Lung (tissue), 12 donors: ENCODE measurements around the gene ZSWIM3. TPM values are rescaled to one million over a fixed set of nuclear protein-coding genes. Genes with fewer than 3 reads are reported as not detected.

Experiments
- ATAC-seq: fragments of 200-7000 bp; cut with Tn5 transposase; one replicate; pipeline ENCODE4 v1.9.1; 2020; ENCODE audit warnings: moderate number of reproducible peaks; ENCODE audit not compliant: insufficient read depth, low FRiP score
- DNase-seq, 3 donors: peaks; one replicate each; pipeline ENCODE4 v3.0.0-alpha.2; 2013 to 2017
- H3K27ac ChIP-seq, 2 donors: one replicate each; pipeline ENCODE4 v1.5.1; 2013; ENCODE audit warnings: mild to moderate bottlenecking in 2 of 2, moderate library complexity in 2 of 2, control low read depth in 1 of 2, inconsistent platforms in 1 of 2, low read depth in 1 of 2, low read length in 1 of 2
- H3K27me3 ChIP-seq, 3 donors: one replicate each; pipeline ENCODE4 v1.5.1; 2013; ENCODE audit warnings: low read length in 2 of 3; ENCODE audit not compliant: control insufficient read depth in 3 of 3, insufficient read depth in 3 of 3
- H3K36me3 ChIP-seq, 4 donors: one replicate each; pipeline ENCODE4 v1.5.1; 2013; ENCODE audit warnings: low read length in 4 of 4, mild to moderate bottlenecking in 1 of 4, moderate library complexity in 1 of 4; ENCODE audit not compliant: control insufficient read depth in 4 of 4, insufficient read depth in 4 of 4
- H3K4me1 ChIP-seq, 5 donors: one replicate each; pipeline ENCODE4 v1.5.1; 2013; ENCODE audit warnings: low read length in 5 of 5, mild to moderate bottlenecking in 2 of 5, moderate library complexity in 1 of 5; ENCODE audit not compliant: control insufficient read depth in 5 of 5, insufficient read depth in 5 of 5
- H3K4me3 ChIP-seq: one replicate; pipeline ENCODE4 v1.5.1; 2013; ENCODE audit warnings: mild to moderate bottlenecking, control low read depth, moderate library complexity
- H3K9ac ChIP-seq, 2 donors: one replicate each; pipeline ENCODE4 v1.5.1; 2013; ENCODE audit warnings: low read length in 2 of 2, control low read depth in 1 of 2; ENCODE audit not compliant: insufficient read depth in 1 of 2
- H3K9me3 ChIP-seq, 4 donors: one replicate each; pipeline ENCODE4 v1.5.1; 2013; ENCODE audit warnings: low read length in 3 of 4, mild to moderate bottlenecking in 1 of 4, moderate library complexity in 1 of 4; ENCODE audit not compliant: control insufficient read depth in 4 of 4, insufficient read depth in 3 of 4
- WGBS, 2 donors: extraction: QIAGEN DNeasy Blood & Tissue Kit; methylation state at CpG; one replicate each; pipeline ENCODE4 v1.1.7; 2013; 5-methylcytosine and 5-hydroxymethylcytosine counted together
- polyA plus RNA-seq, 2 donors: library from polyadenylated mRNA; stranded (reverse); fragments of 200-250 nt; gene quantifications; one replicate each; pipeline ENCODE4 v1.2.1, GENCODE V29; 2013
- total RNA-seq, 2 donors: library from RNA; depleted of rRNA in 1 of 2; stranded (reverse); fragments of >200 nt in 1 of 2; gene quantifications; one replicate each; pipeline ENCODE4 v1.2.1, GENCODE V29; 2014 to 2021
- TF ChIP-seq, protein P1 (sequence below): IDR thresholded peaks from 2 replicates; pipeline ENCODE4 v1.5.1; 2012; ENCODE audit warnings: mild to moderate bottlenecking; ENCODE audit errors: control extremely low read depth, extremely low read depth
- donor health status: control.
- donor health status: control.
- donor health status: Bipolar disorder and iron deficiency.
- donor health status: healthy.
- donor health status: DM: yes; HTN: yes; CAD: no.

ZSWIM3 gene
- total and polyA plus RNA-seq, 4 donors: 1.7 to 5.2 (median 3.4) TPM

DNA sequence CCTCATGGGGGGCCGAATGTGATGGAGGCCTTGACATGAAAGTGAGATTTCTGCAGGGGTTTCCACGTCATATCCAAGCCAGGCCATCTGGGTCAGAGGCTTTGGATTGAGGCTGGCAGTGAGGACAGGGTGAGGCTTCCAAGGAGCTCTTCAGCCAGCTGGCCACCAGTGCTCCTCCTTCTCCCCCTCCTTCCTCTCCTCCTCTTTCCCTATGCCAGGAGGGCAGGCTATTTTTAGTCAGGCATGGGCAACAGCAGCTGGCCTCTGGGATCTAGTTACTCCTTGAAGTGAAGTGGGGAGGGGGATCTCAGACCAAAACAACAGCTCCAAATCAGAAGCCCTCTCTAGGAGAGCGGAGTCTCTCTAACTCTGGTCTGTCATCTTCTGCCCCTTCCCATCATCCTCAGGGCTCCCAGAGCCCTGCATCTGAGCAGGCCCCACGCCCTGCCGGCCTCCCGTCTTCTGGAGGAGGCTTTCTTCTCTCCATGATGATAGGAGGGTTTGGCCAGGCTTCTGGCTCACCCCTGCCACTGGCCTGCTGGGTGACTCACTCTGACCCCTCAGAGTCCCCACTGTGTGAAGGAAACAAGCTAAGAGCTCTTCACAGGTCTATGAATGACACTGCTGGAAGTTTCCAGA lies 30.9 kb upstream of the ZSWIM3 start:
- DNase-seq (peak; percentile 36 to 73 (median 38)), ATAC-seq (peak; percentile 60)
- Histone ChIP-seq H3K36me3 (no peaks in the 10 kb centered on the region), H3K27me3 (peaks cover 0 to 26% (median 19%) of the 10 kb centered on the region in 3 donors), H3K4me1 (peaks cover 0 to 19% (median 7%) of the 10 kb centered on the region in 5 donors), H3K4me3 (no peak overlapping the region), H3K9ac (peak overlapping the region in 1 of 2 donors; percentile 19), H3K9me3 (no peaks in the 10 kb centered on the region), H3K27ac (peak overlapping the region in 1 of 2 donors; percentile 17)
- TF ChIP-seq, protein P1, sequence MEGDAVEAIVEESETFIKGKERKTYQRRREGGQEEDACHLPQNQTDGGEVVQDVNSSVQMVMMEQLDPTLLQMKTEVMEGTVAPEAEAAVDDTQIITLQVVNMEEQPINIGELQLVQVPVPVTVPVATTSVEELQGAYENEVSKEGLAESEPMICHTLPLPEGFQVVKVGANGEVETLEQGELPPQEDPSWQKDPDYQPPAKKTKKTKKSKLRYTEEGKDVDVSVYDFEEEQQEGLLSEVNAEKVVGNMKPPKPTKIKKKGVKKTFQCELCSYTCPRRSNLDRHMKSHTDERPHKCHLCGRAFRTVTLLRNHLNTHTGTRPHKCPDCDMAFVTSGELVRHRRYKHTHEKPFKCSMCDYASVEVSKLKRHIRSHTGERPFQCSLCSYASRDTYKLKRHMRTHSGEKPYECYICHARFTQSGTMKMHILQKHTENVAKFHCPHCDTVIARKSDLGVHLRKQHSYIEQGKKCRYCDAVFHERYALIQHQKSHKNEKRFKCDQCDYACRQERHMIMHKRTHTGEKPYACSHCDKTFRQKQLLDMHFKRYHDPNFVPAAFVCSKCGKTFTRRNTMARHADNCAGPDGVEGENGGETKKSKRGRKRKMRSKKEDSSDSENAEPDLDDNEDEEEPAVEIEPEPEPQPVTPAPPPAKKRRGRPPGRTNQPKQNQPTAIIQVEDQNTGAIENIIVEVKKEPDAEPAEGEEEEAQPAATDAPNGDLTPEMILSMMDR: no peak
- 68 to 87% methylated on average over 6 of the region's 6 CpGs for WGBS, 2 donors

DNA sequence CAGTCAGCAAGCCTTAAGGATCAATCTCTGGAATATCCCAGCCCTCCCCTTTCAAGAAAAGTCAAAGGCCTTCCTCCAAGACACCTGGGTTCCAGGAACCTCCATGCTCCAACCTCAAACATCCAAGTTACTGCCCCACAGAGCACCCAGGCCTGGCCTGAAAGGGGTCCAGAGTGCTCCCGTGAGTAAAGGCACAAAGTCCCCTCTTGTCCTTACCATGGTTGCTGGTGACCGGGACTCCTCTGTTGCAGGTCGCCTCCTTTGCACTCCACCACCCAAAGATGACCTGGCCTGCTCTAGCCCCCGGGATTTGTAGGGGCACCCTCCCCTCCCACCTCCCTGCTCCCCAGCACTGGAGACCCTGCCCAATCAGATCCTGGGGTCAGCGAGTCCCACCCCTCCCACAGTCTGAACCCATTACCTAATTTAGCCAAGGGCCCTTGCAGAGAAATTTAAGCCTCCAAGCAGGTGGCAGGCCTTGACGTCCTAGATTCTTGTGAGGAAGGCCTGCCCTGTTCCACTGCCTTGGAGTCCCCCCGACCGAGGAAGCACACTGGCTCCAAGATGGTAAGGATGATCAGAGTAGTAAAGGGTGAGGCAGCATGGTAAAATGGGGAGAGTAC lies 30.3 kb upstream of the ZSWIM3 start, which contains the start of gene TNNC2:
TSS of gene TNNC2 (minus strand) at position 283 of the 623 bp plus-strand sequence. CDS start at position 219, 64 bp downstream.
- TF ChIP-seq, protein P1: no peak
- no peaks in the 10 kb centered on the region for H3K9me3 ChIP-seq
- H3K9ac ChIP-seq: peak within 1 kb of the TSS in 1 of 2 donors; percentile 19
- WGBS, 2 donors: 89 to 90% methylated on average over 8 of the region's 8 CpGs
- no peaks in the 10 kb centered on the region for H3K36me3 ChIP-seq
- no peak for ATAC-seq
- no peak for DNase-seq
- no peak within 1 kb of the TSS for H3K4me3 ChIP-seq
- peaks cover 0 to 19% (median 7%) of the 10 kb centered on the region in 5 donors for H3K4me1 ChIP-seq
- peak within 1 kb of the TSS in 1 of 2 donors; percentile 20 for H3K27ac ChIP-seq
- H3K27me3 ChIP-seq: peaks cover 0 to 22% (median 19%) of the 10 kb centered on the region in 3 donors

DNA sequence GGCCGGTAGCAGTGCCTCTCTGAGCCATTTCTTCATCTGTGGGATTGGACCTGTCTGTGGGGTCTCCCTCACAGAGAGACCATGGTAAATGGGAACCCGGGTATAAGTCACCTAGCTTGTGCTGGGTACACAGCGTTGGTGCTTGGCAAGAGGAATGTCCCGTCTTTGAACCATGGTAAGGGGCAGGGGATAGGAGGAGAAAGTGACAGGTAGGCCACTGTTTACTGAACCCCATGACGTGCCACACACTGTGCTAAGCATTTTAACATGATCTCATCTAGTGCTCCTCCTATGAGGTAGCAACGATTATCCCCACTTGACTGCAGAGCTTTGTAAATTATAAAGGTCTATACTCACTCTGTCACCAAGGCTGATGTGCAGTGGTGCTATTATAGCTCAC lies 29.7 kb upstream of the ZSWIM3 start:
- 74 to 79% methylated on average over 6 of the region's 6 CpGs for WGBS, 2 donors
- H3K4me1 ChIP-seq: peaks cover 0 to 19% (median 8%) of the 10 kb centered on the region in 5 donors

More for the DNA sequence above, 29.7 kb upstream of the ZSWIM3 start:
- H3K9ac ChIP-seq: no peak overlapping the region
- H3K36me3 ChIP-seq: no peaks in the 10 kb centered on the region
- no peak for DNase-seq
- no peak overlapping the region for H3K4me3 ChIP-seq
- no peak for ATAC-seq
- TF ChIP-seq, protein P1: no peak
- peaks cover 0 to 19% (median 14%) of the 10 kb centered on the region in 3 donors for H3K27me3 ChIP-seq
- H3K27ac ChIP-seq: no peak overlapping the region
- no peaks in the 10 kb centered on the region for H3K9me3 ChIP-seq
